ENCODE measurements around the gene SMAD2.
"Not testable (repeated sequence)": the region's sequence is repeated elsewhere in the genome, so short reads cannot be mapped to it uniquely, and the experiment has no call there.

The SMAD2 gene

DNA sequence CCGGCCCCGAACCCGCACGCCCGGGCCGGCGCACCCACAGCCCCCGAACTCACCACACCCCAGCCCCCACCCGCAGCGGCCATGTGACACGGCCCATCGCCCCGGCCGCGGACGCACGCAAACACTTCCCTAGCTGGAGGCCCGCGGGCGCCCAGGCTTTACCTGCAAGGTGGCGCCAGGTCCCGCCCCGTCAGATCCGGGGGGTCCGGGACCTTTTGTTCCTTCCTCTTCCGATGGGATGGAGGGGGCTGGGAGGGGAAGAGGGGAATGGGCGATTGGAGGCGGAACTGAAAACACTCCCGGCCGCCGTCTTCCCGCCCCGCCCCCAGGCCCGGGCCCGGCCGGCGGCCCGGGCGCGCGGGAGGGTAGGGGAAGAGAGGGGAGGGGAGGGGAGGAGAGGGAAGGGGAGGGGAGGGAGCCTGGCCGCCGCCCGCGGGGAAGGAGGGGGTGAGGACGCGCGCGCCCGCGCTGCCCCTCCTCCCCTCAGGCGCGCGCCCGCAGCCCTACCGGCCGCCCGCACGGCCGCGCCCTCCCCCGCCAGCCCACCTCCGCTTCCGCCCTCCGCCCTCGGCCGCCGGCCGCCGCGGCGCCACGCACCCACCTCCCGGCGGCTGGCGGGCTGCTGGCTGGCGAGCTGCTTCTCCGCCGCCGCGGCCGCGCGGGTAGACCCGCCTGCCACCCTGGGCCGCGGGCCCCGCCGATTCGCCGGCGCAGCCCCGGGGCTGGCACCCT is at the start of gene SMAD2:
SMAD2 (minus strand) TSS at position 461 of the 732 bp plus-strand sequence. CDS start 33,903 bp downstream, outside the sequence.
- peak; percentile 84 for DNase-seq (ENCODE audit: low spot score)

DNA sequence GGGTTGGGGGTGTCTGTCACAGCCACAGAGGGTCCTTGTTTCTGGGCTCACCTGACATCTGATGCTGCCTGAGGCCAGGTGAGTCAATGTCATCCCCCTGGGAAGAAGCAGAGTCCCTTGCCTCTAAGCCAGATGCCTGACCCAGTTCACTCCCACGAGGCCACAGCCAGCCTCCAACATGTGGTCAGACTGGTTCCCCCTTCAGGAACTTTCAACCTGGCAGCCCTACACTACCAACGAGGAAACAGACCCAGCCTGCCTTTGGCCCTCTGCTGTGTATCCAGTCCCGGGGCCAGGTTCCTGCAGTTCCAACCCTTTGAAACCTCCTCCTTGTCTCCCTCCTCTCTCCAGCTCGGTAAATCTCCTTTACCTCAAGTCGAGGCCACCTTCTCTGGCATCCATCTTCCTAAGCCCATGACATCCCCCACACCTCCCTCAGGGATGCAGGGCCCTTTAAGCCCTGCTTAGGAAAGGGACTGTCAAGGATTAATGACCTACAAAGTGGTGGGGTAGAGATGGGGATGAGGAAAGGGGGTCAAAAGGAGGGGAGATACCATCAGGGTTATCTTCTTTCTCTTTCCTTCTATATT is 49.2 kb upstream of the SMAD2 start:
- DNase-seq (ENCODE audit: low spot score), result no peak

DNA sequence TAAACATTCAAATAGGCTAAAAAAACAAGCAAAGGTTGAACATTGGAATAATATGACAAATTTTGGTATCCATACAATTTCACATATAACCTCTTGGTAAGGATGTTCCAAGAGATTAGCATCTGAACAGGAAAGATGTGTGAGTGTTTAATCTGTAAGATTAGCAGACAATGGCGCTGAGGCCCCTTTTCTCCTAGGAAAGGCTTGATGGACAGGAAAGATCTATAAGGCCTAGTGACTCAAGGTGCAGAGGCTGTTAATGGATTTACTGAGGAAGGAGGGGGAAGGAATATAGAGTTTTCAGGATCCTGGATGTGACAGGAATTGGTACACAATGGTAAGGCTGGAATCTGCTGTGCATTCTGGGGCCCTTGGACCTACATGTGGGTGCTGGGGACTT is 48.1 kb upstream of the SMAD2 start:
- no peak for DNase-seq (ENCODE audit: low spot score)

DNA sequence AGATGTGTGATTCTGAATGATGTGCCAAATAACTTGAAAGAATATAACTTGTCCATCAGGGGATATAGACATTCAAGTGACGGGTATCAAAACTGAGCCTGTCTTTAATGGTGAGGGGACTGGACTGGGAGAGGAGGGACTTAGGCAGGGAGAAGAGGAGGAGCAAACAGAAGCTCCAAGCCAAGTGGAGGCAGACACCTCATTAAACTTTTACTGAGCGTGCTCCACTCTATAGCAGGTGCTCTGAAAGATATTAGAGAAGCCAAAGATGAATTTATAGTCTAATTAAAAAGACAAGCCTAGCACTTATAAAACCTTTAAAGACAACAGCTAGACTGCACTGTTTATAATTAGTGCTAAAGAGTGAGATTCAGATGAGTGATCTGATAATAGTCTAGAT is 47.7 kb upstream of the SMAD2 start:
- no peak for DNase-seq (ENCODE audit: low spot score)

DNA sequence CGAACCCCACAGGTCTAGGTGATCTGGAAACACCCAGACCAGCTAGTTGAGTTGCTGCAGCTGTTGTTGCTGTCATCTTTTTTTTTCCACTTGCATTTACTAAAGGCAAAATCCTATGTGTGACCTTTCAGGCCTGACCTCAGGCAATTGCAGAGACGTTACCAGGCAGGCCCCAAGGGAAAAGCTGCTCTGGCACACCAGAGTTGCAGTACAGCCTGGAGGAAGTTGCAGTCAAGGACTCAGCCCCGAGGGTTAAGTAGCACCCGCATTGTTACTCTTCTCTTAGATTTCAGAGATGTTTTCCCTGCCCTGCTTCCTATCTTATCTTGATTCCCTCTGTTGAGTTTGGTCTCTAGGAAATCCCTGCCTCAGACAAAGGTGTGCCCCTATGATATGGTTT is 45.2 kb upstream of the SMAD2 start:
- no peak for DNase-seq (ENCODE audit: low spot score)

DNA sequence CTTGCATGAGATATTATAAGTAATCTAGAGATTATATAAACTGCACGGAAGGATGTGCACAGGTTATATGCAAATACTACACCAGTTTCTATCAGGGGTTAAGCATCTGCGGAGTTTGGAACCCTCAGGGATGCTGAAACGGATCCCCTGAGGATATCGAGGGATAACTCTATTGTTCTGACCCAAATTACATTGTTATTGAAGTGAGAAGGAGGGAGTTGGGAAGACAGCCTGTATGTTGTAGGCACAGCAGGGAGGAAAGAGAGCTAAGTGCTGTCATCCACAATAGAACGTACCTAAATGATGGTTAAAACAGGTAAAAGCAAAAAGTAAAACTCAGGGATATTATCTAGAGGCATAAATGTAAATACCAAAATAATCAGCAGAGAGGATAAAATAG is 44.6 kb upstream of the SMAD2 start:
- DNase-seq (ENCODE audit: low spot score), result no peak

DNA sequence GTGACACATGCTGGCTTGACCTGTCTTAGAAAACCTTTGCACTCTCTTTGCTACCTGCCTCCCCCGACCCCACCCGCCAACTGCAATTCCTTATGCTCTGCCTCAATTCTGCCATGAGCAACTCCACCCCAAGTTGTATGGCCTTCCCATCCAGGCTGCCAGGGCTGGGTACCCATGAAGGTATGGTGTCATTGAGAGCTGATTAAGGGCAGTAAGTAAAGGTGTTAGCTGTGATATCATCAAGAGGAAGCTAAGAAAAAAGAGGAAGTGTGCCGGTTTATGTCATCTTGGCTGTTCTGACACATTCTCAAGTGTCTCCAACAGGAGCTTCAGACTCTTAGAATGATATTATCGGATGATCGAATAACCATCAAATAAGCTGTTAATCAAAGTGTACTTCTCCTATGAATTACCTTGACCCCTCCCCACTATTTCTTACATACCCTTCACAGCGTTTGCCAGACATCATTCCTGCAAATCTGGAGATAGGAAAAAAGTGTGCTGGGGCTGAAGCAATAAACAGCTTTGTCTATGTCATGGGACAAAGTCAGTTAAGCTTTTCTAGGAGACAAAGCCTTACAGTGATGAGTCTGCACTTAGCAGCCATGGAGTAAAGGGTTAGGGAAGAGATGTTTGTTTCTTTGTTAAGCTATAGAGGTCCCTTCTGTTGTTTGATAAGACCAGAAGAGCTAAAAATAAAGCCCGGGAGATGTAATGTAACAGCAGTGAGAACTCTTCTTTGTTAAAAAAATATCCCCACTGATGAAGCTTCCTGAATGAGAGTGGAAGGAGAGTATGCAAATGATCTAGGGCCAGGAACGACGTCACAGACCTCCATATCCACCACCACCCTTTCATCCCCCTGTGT is 40.4 kb upstream of the SMAD2 start:
- DNase-seq (ENCODE audit: low spot score), result no peak

DNA sequence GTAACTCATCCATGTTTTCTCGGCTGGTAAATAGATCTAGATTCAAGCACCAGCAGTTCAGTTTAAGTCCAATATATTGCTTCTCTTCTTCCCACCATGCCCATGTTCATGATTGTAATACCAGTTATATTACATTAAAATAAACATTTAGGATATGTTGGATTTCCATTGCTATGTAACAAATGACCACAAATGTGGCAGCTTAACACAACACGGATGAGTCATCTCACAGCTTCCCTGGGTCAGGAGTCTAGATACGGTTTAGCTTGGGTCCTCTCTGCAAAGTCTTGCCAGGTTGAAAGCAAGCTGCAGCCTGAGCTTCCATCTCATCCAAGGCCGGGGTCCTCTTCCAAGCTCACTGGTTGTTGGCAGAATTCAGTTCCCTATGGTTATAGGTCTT is 39.4 kb upstream of the SMAD2 start:
- DNase-seq (ENCODE audit: low spot score), result no peak

DNA sequence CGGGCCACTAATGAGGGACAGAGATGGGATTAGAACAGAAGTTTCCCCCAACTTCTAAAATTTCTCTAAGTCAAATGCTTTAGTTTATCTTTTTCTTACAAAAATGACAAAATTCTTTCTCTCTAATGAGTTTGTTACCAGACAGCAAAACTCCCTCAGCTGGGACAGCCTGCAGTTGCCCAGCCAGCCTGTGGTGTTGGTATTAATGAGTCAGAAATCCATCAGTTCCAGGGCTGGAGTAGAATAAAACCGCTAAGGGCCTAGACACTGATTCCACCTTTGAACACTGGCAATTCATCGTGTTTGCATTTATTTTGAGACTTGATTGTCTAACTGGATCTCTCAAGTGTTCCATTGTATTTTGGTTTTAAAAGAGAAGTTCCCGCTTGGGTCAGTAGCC is 38.3 kb upstream of the SMAD2 start:
- DNase-seq (ENCODE audit: low spot score), result peak; percentile 51

DNA sequence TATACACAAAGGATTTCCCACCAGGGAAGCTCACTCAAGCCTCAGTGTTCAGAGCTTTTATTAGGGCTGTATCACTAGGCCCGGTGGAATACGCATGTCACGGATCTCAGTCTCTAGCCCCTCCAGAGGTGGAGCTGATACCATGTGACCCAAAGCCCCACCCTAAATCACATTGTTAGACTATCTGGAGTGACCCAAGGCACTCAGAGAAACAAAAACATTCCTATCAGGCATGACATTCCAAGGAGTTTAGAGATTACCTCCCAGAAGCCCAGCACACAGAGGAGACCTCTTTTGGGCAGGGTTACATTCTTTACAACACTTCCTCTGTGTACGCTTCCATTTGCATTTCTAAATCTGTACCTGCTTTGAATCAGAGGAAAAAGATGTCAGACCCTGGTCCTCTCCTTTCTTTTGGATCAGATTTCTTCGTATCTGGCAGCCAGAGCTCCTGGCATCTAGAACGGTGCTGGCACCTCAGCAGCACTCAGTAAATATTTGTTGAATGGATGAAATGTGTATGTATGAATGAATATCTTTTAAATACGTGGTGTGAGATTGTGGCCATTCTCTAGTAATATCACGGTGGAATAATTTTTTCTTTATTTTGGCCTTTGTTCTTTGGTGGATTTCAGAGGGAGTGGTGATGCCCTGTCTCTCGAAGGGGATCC is 37.7 kb upstream of the SMAD2 start:
- peak; percentile 13 for DNase-seq (ENCODE audit: low spot score)

DNA sequence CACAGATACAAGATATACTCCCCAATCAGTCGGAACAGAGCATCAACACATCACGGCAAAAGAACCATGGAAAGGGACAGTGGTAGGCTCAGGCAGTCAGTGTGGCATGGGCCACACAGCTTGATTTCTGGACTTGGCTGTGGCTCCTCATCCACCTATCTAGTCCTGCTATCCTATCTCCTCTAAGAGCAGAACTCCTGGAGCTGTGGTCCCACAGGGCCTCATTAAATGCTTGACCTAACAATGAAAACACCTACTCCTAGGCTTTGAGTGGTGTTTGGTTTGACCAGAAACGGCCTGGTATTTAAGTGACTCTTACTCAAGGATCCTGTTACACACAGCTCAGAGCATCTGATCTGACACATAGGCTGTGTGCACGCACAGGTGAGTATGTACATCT is 33.6 kb upstream of the SMAD2 start:
- DNase-seq (ENCODE audit: low spot score), result no peak

DNA sequence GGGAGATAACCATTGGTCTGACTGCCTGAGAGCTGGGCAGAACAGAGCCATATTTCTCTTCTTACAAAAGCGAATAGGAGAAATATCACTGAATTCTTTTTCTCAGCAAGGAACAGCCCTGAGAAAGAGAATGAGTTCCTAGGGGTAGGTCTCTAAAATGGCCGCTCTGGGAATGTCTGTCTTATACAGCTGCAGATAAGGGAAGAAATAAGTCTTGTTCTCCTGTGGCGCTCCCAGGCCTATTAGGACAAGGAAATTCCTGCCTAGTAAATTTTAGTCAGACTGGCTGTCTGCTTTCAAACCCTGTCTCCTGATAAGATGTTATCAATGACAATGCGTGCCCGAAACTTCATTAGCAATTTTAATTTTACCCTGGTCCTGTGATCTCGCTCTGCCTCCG is 30.5 kb upstream of the SMAD2 start:
- not testable (repeated sequence) for DNase-seq (ENCODE audit: low spot score)

DNA sequence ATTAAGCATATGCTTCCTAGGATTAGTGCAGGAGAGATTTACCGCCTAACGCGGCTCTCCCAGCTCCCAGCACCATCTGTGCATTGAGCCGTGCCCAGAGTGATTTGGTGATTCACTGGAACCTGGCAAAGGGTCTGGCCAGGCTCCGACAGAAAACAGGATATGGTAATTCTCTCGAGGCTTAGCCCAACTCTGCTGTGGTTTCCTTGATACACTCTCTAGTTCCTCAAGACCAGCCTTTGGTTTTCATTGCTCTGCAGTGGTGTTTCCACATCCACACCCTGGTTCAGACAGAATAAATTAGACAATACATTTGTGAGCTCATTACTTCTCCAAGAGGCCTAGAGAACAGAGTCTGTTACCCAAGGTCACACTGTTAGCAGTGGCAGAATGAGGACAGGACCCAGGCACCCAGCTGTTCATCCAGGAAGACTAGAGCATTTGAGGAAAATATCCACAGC is 23.0 kb upstream of the SMAD2 start:
- peak; percentile 88 for DNase-seq (ENCODE audit: low spot score)

DNA sequence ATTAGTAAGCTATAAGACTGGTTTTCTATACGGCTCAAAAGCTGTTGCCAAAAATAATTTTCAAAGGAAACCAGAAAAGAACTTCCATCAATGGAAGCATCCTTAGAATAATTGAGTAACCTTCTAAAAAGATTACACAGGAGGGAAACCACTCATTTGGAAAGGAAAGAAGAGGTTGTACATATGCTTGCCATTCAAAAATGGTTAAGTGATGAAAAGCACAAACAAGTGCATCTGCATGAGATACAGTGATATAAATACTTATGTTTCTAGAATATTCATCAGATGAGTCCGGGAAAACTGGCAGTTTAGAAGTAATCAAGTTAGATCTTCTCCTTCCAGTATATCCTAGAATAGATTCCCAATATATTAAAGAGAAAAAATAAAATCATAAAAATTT is 20.1 kb upstream of the SMAD2 start:
- no peak for DNase-seq (ENCODE audit: low spot score)

DNA sequence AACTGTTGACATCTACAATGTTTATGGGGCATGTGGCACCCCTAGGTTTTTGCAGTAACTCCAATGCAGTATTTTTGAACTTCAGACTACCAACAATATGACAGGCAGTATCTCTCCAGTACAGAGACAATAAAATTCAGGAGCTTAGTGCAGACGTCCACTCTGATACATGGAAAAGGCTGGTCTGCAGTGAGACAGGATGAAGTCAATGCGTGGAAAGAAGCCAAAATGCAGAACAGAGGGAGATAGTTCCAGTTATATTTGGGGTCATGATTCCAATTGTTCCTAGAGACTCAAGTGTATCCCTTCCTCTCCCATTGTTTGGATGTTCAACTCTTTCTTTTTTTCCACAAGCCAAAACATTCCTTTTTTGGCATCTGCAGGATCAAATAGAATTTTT is 18.7 kb upstream of the SMAD2 start:
- DNase-seq (ENCODE audit: low spot score), result no peak

DNA sequence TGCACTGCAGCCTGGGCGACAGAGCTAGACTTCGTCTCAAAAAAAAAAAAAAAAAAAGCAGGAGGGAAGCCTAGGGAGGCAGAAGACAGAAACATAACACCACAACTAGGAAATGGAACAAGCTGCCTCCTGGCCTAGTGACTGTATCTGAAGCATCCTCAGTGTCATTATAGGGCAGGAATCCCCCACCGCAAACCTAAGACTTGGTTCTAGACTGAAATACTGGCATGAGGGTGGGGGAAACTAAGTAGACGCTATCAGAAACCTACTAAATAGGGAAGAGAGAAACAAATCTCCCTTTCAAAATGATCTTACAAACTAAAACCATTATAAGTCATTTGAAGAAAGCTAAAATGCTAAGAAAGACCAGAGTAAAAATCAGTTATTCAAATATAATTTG is 16.4 kb upstream of the SMAD2 start:
- DNase-seq (ENCODE audit: low spot score), result no peak

DNA sequence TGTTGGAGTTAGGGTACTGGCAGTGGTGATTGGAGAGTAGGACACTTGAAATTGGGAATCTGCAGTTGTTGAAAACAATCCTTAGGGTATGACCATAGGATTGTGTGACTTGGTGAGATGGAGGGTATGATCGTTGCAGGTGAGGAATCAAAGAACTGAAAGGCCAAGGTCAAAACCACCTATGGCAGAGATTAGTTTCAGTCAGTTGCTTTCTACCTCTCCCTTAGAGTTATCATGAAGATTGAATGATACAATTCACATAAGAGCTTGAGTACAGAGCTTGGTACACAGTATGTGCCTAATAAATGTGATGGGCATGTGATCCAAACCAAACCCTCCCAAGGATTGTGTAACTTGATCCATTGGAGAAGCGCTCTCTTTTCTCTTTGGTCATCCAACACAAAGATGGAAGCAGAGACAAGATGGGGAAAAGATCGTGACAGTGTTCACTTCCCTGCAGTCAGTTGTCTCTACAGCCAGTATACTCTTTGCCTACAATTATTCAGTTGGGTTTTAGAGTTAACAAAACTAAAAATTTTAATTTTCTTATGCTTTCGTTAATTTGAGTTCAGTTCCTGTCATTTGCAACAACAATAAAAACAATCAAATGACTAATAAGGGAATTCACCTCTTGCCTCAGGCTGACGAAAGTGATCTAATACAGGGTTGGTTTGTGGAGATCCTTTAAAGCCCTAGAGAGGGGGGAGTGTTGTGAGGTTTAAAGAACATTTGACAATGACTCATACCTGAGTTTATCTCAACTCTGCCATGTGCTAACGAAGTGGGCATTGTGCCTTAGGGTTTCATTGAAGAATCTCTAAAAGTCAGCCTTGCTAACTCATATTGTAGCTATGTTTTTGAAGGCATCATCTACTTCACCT is 14.8 kb upstream of the SMAD2 start:
- DNase-seq (ENCODE audit: low spot score), result no peak

DNA sequence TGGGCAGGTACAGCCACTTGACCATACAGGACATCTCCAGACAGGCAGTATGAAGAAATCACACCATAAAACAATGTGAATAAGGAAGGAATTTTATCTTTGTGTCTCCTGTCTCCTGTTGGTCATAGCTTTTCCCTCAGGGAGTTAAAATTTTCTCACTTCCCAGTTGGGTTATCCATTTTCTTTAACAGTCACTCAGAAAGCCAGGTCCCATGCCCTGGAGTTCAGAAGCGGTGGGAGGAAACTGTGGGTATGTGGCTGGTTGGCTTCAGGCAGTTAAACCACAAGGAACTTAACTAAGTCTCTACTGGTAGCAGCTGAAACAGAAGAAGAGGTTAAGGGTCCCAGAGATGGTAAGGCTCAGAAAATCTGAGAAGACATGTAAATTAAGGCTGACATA is 6.5 kb upstream of the SMAD2 start:
- no peak for DNase-seq (ENCODE audit: low spot score)

DNA sequence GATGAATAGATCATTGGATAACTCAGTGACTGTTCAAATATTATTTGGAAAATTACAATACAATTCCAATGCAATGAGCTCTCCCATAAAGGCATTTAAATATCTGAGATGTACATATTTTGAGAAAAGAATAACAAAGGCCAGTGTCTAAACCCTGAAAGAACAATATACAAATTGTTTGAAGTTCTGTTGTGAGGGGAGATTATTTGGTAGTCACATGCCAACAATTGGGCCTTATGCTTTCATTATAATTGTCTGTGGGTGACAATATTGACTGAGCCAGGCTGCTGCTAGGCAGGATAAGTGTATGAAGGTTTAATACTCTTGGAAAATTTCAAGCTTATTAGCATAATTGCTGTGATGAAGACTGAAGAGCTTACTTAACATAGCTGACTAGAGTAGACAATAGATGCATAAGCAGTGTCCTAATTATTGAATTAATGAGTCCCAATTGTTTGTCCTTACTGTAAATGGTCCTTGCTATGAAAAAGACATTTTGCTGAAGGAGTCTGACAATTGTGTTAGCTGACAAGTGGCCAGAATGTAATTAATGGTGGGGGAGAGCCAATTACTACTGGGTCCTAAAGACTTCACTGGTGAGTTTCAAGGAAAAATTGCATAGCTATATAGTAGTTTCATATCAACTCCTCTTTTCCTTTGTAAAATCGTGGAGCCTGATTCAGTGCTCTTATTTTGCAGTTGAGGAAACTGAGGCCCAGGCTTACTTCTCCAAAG is 5.0 kb upstream of the SMAD2 start:
- DNase-seq (ENCODE audit: low spot score), result no peak

DNA sequence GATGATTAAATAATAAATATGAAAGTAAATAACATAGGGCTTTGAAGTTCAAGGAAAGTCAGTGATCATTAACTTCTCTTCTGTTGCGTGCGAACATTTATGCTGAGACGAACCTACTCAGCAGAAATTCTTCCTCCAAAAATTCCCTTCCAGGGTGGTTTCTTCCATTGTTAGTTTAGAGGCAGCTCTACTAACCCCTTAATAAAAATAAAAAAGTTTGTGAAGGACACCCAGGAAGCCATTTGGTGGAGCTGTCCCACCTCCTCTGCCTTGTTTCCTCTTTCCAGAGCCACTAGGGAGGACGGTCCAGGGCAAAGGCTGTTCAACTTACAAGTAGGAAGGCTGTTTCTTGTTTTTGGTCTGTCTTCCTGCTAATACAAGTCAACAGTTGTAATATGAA is 2.1 kb upstream of the SMAD2 start:
- no peak for DNase-seq (ENCODE audit: low spot score)

DNA sequence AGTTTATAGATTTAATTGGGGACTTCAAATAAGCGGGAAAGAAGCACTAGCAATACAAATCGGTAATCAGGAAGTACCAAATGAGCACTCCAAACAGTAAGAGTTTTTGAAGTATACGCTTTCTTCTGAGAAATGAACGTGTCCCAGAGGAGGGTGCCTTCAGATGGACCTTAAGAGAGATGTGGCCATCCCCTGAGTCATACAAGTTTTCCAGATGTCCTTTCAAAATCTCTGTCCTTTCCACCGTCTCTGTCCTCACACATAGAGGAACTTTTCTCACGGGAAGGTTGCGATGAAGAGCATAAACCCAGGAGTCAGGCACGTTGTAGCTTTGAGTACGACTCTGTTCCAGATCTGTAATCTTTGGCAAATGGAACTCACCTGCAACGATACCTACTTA is 1.7 kb upstream of the SMAD2 start:
- no peak for DNase-seq (ENCODE audit: low spot score)

Data from AG08395 (cell line).